ENCODE results near the gene KMO. TPM values are rescaled to one million over a fixed set of nuclear protein-coding genes. Genes with fewer than 3 reads are reported as not detected.

KMO gene
- total RNA-seq, 1 donor from 2014 or later = not detected

DNA sequence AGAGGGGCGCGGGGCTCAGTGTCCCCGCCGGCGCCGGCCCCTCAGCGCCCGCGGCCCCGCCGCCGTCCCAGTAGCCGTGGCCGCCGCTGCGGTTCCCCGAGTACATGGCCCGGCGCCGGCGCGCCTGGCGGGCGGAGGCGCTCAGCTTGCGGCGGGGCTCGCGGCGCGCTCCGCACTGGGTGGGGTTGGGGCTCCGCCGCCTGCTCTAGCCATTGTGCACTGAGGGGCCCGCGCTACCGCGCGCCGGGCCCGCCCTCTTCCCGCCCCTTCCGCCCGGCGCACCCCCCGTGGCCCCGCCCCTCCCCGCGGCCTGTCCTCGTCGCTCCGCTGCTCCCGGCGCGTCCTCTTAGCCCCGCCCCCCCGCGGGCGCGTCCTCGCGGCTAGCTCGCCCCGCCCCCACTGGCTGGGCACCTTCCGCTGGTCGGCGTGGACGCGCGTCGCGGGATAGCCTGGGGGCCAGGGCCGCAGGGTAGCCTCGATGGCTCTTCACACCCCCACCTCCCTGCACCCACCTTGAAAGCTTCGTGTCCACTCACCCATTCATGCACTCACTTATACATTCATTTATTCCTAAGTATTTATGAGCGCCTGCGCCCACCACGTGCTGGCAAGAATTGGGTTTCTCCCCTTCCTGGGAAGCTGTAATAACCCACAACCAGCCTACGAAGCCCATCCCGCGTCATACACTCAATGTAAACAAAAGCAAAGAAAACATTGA, 108.1 kb downstream of the KMO start, which contains the start of the genes CHML and OPN3:
TSS of gene CHML (minus strand) at position 221 of the 718 bp plus-strand sequence. CDS start 4,603 bp downstream, outside the sequence.
TSS of gene OPN3 (minus strand) at position 221 of the 718 bp plus-strand sequence. CDS start at position 106, 115 bp downstream.
- Histone ChIP-seq H3K4me1 (peaks cover 0 to 9% of the 10 kb centered on the region in 2 donors), H3K27ac (peak within 1 kb of the TSS; percentile 77 to 80), H3K36me3 (peaks cover 0 to 2% of the 10 kb centered on the region in 2 donors), H3K4me3 (peak within 1 kb of the TSS; percentile 88 to 91), H3K27me3 (no peaks in the 10 kb centered on the region), H3K9me3 (no peaks in the 10 kb centered on the region)
- intact Hi-C loops (cut with DNase I) = loop anchor here (1.0 to 5.0 kb wide), 3 partner anchors 107 to 207 kb away; partner anchors contain the start of genes EXO1 and FH
- DNase-seq (ENCODE audit: low spot score in 2 of 2) = peak; percentile 50 to 95
- TF ChIP-seq, protein P1, sequence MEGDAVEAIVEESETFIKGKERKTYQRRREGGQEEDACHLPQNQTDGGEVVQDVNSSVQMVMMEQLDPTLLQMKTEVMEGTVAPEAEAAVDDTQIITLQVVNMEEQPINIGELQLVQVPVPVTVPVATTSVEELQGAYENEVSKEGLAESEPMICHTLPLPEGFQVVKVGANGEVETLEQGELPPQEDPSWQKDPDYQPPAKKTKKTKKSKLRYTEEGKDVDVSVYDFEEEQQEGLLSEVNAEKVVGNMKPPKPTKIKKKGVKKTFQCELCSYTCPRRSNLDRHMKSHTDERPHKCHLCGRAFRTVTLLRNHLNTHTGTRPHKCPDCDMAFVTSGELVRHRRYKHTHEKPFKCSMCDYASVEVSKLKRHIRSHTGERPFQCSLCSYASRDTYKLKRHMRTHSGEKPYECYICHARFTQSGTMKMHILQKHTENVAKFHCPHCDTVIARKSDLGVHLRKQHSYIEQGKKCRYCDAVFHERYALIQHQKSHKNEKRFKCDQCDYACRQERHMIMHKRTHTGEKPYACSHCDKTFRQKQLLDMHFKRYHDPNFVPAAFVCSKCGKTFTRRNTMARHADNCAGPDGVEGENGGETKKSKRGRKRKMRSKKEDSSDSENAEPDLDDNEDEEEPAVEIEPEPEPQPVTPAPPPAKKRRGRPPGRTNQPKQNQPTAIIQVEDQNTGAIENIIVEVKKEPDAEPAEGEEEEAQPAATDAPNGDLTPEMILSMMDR (IDR thresholded peaks at IDR 0.05) = peak in 1 of 3 experiments; percentile 1

DNA sequence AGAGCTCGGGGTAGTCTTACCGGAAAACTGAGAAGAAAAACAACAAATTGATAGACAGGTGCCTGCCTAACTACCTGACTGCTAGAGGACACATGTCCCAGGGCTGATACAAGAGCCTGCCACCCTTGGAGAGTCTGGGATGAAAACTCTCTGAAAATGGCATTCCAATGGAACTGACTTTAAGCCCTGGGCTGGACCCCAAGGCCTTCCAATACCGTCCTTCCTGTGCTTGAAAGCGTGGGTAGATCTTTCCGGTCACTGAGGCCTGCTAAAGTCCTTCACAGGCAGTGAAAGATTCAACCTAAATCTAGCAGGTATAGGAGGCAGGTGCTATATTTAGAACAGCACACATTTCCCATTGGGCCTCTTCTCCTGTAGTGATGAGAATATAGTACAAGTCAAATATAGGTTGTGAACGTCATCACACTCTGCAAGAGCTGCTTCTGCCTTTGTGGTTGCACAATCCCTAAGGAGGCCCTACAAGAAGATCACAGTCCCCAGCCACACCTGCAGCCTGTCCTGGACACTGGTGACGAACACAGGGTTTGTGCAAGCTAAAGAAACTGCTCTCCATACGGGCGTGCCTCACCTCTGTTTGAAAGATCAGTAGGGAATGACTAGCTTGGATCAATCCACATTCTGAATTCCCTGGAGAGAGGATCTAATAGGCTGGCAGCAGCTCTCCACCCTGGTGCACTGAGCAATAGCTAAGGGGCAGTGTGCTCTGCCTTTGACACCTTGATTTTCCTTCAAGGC, 108.9 kb downstream of the KMO start:
- Histone ChIP-seq H3K36me3 (no peaks in the 10 kb centered on the region), H3K4me3 (peak overlapping the region; percentile 88 to 91), H3K27me3 (no peaks in the 10 kb centered on the region), H3K9me3 (no peaks in the 10 kb centered on the region), H3K27ac (peak overlapping the region; percentile 62 to 80), H3K4me1 (peaks cover 0 to 9% of the 10 kb centered on the region in 2 donors)
- TF ChIP-seq, protein P1 (IDR thresholded peaks at IDR 0.05) = no peak
- intact Hi-C loops (cut with DNase I) = loop anchor here (1.0 to 5.0 kb wide), 3 partner anchors 106 to 206 kb away; partner anchors contain the start of genes EXO1 and FH
- no peak for DNase-seq (ENCODE audit: low spot score in 2 of 2)

DNA sequence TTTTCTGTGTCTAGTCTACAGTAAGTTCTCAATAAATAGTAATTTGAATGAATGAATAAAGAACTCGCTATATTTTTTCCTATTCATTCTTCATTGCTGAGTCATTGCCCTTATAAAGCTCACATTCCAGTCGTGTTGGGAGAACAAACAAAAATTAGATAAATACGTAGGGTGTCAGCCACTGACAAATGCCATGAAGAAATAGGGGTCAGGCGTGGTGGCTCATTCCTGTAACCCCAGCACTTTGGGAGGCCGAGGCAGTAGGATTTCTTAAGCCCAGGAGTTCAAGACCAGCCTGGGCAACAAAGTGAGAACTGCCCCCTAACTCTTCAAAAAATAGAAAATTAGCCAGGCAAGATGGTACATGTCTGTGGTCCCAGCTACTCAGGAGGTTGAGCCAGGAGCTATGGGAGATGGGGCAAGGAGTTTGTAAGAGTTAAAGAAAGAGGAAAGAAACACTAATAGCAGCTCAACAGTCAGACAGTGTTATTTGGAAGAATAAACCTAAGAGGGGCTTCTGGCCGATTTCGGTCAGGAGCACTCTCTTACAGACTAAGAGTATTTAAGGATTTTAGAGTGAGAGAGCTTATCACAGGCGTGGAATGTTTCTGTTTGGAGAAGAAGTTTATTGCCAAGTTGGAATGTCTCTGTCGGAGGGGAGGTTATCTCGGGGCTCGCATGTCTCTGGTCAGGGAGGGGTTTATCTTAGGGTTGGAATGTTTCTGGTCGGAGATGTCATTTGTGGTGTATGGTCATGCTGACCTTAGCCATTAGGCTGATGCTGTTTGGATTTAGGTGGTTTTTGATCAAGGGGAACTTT, 109.8 kb downstream of the KMO start:
- Histone ChIP-seq H3K27me3 (no peaks in the 10 kb centered on the region), H3K9me3 (no peaks in the 10 kb centered on the region), H3K4me3 (no peak overlapping the region), H3K4me1 (peaks cover 0 to 9% of the 10 kb centered on the region in 2 donors), H3K27ac (peak overlapping the region; percentile 2 to 68), H3K36me3 (no peaks in the 10 kb centered on the region)
- intact Hi-C loops (cut with DNase I) = loop anchor here (5.0 kb wide), 2 partner anchors 105 to 205 kb away; partner anchors contain the start of gene EXO1
- DNase-seq (ENCODE audit: low spot score in 2 of 2) = no peak
- TF ChIP-seq, protein P1 (IDR thresholded peaks at IDR 0.05) = no peak

DNA sequence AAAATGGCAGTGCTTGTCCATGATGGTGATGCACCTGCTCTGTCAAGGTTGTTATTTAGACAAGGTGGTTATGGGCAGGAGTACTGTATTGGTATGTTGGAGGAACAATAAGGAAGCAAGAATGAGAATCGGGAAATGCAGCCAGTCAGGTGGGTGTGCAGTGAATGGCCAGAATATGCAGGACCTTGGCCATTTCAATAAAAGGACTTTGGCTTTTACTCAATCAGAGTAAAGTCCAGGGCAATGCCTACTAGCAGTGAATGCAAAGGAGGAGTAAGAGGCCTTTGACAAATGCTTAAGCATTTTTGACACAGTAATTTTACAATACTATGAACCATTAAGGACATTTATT, 110.4 kb downstream of the KMO start:
- Histone ChIP-seq H3K4me3 (no peak overlapping the region), H3K4me1 (peaks cover 0 to 5% of the 10 kb centered on the region in 2 donors), H3K27ac (peak overlapping the region in 1 of 2 donors; percentile 68), H3K27me3 (no peaks in the 10 kb centered on the region), H3K36me3 (no peaks in the 10 kb centered on the region), H3K9me3 (no peaks in the 10 kb centered on the region)
- no peak for DNase-seq (ENCODE audit: low spot score in 2 of 2)
- intact Hi-C loops (cut with DNase I) = loop anchor here (5.0 kb wide), 2 partner anchors 105 to 205 kb away; partner anchors contain the start of gene EXO1
- TF ChIP-seq, protein P1 (IDR thresholded peaks at IDR 0.05) = no peak

DNA sequence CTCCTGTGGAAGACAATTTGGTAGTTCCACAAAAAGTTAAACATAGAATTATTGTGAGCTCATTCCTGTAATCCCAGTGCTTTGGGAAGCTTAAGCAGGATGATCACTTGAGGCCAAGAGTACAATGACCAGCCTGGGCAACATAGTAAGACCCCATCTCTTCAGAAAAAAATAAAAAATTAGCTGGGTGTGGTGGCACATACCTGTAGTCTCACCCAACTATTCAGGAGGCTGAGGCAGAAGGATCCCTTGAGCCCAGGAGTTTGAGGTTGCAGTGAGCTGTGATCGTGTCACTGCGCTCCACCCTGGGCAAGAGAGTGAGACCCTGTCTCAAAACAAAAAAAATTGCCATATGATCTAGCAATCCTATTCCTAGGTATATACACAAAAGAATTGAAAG, 112.1 kb downstream of the KMO start:
- H3K27me3 ChIP-seq = no peaks in the 10 kb centered on the region
- H3K4me1 ChIP-seq = no peaks in the 10 kb centered on the region
- no peaks in the 10 kb centered on the region for H3K36me3 ChIP-seq
- H3K27ac ChIP-seq = no peak overlapping the region
- DNase-seq (ENCODE audit: low spot score in 2 of 2) = no peak
- TF ChIP-seq, protein P1 (IDR thresholded peaks at IDR 0.05) = no peak
- no peaks in the 10 kb centered on the region for H3K9me3 ChIP-seq
- no peak overlapping the region for H3K4me3 ChIP-seq
- intact Hi-C loops (cut with DNase I) = loop anchor here (5.0 kb wide), 2 partner anchors 103 to 203 kb away; partner anchors contain the start of gene EXO1
